GM19438 (cell line): ENCODE measurements around the gene CAPN10.

Experiments used
- ATAC-seq: cut with Tn5 transposase; IDR thresholded peaks from one replicate; pipeline ENCODE4 v1.9.1; 2021; ENCODE audit warnings: low read depth; ENCODE audit not compliant: unreplicated experiment

The CAPN10 gene

DNA sequence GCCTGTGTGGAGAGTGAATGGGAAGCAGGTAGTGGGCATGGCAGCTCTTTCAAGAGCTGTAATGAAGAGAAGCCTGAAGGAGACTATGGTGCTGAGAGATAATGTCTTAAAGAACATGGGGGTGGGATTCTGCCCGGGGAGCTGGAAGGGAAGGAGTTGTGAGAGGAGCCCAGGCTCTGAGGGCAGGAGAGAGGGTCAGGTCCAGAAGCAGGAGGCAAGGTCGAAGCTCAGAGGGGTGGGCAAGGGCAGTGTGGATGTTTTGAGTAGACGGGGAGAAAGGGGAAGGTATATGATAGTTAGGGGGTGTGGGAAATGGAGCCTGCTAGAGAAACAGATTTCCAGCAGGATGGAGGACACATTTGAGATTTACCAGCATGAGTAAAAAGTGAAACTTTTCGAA lies 2.1 kb downstream of the CAPN10 start:
- ATAC-seq, result no peak

DNA sequence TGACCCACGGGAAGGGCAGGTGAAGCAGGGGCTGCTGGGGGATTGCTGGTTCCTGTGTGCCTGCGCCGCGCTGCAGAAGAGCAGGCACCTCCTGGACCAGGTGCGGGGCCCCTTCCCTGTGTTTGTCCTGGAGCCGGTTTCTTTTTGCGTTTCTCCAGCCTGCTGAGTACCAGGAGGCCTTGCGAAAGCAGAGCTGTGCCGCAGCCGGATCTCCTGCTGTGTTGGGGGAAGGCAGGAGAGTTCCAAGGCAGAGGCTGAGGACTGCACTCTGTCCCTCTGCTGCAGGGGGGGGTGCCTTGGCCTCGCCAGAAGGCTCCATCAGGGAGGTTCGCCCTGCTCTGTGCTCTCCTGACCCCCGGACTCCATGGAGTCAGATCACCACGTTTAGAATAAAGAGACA lies 2.8 kb downstream of the CAPN10 start:
- ATAC-seq, result no peak

DNA sequence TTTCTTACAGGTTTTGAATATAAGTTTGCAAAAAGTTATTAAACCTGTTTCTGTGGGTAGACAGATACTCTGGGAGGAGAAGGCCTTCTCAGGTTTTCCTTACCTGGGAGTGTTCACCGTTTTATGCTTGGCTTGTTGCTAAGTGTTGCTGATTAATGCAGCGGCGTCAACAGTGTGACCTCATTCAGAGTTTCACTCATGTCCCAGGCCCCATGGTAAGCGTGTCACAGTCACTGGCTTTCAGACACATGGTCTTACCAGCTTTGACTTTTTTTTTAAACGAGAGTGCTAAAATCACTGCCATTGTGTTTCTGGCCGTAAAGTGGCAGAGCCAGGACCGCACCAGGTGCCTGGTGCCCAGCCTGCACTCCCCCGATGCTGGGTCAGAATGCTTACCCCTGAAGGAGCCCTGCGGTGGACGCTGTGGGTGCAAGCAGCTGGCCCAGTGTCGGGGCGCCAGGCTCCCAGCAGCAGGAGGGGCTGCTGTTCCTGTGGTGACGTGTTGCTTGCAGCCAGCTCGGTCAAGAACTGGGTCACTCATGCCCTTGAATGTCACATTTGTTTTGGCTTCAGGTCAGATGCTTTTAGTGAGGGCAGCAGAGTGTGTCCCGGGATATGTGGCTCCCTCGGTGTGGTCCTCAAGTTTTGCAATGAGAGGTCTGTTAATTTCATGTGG lies 3.5 kb downstream of the CAPN10 start:
- no peak for ATAC-seq

DNA sequence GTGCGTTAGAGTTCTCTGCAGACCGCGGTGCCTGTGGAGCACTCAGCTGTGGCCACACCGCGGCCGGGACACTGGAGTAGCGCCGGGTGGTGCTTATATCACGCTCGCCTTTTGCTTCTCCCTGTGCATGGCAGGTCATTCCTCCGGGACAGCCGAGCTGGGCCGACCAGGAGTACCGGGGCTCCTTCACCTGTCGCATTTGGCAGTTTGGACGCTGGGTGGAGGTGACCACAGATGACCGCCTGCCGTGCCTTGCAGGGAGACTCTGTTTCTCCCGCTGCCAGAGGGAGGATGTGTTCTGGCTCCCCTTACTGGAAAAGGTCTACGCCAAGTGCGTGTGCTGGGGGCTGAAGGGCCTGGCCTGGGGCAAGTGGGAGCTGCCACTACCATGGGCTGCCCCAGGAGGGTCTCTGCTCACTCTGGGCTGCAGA lies 4.2 kb downstream of the CAPN10 start:
- ATAC-seq, result no peak

DNA sequence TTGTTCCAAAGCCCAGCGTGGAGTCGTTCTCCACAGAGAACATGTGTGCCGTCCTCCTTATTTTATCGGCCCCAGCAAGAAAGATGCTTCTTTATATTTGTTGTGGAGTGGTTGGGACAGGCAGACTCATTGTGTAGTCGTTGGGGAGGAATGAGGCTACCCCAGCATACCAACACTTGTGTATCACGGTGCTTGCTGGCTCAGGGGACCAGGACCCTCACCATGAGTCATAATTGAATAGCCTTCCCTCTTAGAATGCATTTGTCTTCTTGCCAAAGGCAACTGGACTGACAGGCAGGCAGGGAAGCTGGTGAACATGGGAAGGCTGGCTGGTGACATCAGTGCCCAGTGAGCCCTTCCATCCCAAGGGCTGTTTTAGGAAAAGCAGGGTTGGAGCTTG lies 4.7 kb downstream of the CAPN10 start:
- ATAC-seq, result no peak

DNA sequence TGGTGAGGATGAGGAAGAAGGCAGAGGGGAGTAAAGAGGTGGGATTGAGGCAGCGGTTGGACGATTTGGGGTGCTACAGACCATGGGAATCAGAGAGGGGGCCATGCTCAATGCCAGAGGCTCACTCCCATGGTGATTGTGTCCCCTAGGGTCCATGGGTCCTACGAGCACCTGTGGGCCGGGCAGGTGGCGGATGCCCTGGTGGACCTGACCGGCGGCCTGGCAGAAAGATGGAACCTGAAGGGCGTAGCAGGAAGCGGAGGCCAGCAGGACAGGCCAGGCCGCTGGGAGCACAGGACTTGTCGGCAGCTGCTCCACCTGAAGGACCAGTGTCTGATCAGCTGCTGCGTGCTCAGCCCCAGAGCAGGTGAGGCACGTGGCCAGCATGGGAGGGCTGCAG lies 5.2 kb downstream of the CAPN10 start:
- no peak for ATAC-seq

DNA sequence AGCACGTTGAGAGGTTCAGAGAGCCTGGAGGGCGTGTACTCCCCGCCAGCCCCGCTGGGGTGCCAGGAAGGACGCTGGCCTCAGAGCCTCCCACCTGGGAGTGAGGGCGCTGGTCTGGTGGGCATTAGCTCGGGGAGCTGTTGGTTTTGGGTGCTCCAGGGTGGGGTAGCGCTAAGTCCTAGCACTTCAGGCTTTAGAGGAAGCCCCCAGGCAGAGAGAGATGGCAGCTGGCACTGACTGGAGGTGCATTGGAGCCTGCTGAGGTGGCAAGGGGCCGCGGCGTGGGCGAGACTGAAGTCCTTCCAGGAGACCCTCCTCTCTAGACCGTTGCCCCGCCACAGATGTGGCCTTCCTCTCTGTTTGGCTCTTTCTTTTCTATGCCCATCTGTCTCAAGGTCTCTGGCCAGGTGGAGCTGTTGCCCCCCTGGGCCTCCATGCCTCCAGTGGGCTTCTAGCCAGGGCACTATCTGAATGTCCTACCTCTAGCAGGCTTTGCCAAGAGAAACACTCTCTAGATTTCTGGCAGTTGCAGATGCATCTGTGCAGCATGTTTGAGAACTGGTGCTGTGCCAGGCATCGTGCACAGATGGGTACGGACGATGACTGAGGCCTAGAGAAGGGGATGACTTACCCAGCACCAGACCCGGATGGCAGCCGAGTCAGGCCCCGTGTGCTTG lies 6.6 kb downstream of the CAPN10 start:
- no peak for ATAC-seq

DNA sequence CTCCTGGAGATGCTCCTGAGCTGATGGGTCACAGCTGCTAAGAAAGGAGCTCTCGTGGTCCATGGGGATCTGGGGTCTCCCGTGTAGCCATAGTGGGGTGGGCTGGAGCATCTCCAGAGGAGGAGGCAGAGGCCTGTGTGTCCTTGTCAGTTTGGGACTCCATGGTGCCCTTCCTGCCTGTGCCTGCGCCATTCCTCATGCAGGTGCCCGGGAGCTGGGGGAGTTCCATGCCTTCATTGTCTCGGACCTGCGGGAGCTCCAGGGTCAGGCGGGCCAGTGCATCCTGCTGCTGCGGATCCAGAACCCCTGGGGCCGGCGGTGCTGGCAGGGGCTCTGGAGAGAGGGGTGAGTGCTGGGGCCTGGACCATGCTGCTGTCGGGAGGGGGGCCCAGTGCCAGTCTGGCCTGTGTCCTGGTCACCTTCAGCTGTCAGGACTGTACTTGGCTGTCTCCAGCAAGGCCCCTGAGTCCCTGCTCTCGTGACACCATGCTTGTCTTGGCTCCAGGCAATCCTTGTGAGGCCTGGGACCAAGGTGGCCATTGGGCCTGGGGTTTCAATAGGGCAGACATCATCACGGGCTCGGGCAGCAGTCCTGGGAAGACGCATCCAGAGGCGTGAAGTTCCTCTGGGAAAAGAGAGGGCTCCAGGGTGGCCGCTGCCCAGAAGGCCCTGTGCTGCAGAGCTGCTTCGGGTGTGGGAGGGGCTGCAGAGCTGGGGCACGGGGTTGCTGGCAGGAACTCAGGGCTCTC lies 7.3 kb downstream of the CAPN10 start:
- no peak for ATAC-seq

DNA sequence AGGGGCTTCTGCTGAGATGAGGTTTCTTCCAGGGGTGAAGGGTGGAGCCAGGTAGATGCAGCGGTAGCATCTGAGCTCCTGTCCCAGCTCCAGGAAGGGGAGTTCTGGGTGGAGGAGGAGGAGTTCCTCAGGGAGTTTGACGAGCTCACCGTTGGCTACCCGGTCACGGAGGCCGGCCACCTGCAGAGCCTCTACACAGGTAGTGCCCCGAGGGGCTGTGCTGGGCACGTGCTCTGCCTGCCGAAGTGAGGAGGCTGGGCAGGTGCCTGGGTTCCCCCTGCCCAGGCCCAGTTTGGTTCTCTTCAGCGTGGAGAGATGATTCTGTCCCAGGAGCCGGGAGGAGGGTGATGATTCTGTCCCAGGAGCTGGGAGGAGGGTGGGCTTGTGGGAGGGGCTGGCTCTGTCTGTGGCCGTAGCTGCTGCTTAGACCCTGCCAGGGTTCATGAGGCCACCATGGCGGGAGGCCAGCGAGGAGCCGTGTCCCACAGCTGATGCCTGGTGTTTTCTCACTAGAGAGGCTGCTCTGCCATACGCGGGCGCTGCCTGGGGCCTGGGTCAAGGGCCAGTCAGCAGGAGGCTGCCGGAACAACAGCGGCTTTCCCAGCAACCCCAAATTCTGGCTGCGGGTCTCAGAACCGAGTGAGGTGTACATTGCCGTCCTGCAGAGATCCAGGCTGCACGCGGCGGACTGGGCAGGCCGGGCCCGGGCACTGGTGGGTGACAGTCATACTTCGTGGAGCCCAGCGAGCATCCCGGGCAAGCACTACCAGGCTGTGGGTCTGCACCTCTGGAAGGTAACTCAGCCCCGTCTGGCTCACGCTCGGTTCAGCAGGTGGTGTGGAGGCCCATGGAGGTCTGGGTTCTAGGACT lies 8.2 kb downstream of the CAPN10 start:
- ATAC-seq, result no peak

DNA sequence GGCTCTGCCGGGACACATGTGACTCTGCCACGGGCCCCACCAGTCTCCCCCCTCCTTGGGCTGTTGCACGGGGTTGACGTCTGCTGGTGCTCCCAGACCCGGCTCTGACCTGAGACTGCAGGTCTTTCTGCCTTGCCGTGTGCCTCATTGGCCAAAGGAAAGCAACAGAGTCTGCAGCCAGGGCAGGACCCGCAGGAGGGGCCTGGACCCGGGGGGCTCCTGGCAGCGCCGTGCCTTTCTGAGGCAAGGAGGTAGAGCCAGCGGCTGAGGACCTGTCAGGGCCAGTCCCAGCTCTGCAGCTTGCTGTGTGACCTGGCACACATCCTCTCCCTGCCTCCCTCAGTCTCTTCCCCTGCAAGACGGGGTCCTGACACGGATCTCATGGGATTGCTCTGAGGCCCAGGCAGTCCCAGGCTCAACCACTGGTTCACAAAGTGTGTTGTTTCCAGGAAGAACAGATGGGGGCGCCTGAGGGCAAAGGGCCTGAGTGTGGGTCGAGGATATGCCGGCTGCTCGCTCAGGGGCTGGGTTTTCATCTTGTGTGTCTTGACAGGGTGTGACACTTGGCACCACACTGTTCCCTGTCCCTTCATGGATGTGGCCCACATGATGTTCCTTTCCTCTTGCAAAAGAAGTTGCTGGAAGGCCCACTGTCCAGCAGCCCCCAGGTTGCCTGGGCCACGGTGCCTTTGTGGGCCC lies 9.0 kb downstream of the CAPN10 start:
- no peak for ATAC-seq

DNA sequence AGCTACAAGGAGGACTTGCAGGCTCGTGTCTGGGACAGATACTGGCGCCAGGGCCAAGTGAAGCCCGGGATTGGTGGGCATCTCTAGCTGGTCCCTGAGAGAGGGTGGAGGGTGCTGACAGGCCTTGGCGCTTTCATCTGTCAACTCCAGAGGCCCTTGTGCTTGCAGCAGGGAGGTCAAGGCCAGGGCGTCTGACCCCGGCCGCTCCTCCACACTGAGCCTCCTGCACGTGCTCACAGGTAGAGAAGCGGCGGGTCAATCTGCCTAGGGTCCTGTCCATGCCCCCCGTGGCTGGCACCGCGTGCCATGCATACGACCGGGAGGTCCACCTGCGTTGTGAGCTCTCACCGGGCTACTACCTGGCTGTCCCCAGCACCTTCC lies 9.5 kb downstream of the CAPN10 start:
- ATAC-seq, result no peak

DNA sequence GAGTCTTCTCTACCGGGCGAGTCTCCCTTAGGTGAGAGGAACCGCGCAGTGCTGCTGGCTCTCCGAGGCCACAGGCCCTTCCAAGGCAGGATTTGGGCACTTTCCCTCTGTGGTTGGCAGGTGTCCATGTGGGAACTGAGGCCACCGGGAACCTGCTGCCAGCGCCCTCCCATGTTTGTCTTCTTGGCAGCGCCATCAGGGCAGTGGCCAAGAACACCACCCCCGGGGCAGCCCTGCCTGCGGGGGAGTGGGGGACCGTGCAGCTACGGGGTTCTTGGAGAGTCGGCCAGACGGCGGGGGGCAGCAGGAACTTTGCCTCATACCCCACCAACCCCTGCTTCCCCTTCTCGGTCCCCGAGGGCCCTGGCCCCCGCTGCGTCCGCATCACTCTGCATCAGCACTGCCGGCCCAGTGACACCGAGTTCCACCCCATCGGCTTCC lies 10.0 kb downstream of the CAPN10 start:
- no peak for ATAC-seq

DNA sequence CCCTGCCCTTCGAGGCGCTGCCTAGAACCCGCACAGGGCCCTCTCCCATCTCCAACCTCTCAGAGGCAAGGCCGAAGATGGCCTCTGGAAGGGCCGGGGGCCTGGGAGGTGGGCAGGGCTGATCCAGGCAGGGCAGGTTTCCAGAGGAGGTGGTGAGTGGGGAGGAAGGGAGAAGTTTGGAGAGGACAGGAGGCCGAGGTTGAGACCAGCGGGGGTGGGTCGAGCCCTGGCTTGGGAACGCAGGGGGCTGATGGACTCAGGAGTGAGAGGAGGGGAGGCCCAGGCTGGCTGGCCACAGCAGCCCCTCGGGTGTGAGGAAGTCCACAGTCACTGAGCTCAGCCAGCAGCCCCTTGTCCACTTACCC lies 10.5 kb downstream of the CAPN10 start:
- ATAC-seq, result no peak

DNA sequence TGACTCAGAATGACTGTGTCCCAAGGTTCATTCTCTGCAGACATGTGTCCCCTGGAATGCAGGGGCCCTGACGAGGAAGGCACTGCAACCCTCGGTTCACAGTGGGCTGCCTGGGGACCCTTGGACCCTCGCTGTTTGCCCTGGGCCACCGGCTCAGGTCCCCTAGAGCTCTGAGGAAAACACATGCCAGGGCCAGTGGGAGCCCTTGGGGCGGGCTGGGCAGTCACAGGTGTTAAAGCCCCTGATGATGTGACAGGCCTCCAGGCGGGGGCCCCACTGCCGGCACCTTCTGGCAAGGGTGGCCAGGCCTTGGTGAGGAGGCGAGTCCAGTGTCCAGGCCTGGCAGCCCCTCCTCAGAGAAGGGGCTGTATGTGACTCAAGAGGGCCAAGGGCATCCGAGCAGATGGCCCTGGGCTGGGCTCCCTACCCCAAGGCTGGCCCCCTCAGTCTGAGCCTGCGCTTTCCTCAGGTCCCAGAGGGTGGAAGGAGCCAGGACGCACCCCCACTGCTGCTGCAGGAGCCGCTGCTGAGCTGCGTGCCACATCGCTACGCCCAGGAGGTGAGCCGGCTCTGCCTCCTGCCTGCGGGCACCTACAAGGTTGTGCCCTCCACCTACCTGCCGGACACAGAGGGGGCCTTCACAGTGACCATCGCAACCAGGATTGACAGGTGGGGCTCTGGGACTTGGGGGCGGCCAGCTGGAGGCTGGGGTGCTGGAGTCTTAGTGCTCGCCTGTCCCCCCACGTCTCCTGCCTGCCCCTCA lies 11.1 kb downstream of the CAPN10 start:
- no peak for ATAC-seq

DNA sequence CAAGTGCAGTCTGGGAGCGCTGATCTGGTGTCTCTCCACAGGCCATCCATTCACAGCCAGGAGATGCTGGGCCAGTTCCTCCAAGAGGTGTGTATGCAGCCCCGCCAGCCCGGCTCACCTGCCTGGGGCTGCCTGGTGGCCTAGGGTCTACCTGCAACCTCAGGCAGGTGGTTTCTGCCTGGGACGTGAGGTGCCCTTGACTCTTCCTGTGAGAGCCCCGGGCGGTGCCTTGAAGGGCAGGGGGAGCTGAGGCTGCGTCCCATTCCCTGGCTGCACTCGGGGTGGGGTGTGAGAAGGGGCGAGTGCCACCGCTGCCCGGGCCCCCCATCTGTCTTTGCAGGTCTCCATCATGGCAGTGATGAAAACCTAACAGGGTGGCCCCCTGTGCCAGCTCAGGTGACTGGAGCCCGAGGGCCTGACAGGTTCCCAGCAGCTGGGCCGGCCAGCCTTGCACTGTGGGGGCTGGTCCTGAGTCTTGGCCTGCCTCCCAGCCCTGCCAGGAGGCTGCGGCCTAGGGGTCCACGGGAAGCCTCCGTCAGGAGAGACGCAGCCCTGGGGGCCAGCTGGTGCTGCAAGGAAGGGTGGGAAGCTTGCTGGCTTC lies 11.9 kb downstream of the CAPN10 start:
- ATAC-seq, result no peak

DNA sequence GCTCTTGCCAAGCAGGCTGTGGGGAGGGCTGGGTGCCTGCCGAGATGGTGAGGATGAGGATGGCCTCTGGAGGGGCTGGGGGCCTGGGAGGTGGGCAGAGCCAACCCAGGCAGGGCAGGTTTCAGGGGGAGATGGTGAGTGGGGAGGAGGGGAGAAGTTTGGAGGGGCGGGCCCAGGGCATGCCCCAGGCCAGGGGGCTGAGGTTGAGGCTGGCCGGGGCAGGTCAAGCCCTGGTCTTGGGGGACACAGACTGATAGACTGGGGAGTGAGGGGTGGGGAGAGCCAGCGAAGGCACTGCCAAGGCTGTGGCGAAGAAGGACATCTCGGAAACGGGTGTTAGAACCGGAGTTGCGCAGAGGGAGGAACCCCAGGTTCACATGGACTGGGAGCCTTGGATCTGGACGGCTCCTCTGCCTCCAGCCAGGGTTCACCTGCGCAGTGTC lies 12.6 kb downstream of the CAPN10 start:
- no peak for ATAC-seq

DNA sequence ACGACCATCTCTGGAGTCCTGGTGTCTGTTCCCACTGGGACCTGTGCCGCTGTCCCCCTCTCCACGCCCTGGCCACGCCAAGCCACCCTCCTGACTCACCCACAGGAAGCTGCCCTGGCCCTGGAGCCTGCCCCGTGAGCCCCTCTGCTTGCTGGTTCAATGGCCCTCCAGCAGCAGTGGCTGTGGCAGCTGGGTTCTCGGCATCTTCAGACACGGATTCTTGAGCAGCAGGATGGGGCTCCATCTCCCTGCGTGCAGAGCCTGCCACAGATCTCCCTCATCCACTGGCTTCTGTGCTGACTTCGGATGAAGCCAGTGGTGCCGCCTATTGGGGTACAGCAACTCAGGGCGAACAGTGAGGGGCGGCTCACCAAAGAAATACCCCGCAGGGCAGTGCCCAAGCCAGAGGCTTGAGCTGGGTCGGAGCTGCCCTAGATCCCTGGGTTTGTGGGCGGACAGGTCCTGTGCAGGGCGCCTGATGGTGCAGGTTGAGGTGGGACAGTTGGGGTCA lies 14.0 kb downstream of the CAPN10 start:
- ATAC-seq, result no peak

DNA sequence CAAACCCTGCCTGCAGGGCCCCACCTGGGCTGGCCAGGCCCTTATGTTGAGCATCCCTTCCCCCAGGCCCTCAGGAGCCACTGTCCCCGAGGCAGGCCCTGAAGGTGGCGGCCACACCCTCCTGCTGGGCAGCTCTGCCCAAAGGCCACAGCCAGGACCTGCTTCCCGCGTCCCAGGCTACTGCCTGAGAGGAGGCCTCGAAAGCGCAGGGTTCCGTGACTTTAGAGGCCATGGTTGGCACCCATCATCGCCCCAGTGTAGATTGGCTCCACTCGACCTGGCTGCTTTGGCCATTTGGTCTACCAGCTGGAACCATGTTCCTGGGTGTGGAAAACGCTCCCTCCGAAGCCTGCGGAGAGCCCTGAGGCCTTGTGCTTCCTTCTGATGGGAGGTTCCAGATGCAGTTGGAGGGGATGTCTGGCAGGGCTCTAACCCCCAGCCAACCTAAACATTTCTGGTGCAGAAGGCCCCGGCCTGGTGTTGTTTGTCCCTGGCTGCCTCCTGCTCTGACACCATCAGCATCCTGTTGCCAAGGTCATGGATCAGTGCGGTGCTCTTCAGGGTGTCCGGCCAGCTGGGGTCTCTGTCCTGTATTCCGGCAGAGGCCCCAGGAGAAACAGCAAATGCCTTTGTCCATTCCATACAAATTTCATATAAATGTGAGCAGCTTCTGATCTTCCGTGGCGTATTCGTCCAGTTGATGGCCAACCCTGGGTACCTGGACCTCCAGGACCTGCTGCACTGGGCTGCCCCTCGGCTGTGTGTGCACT lies 14.7 kb downstream of the CAPN10 start:
- ATAC-seq, result no peak
